Measurements from ENCODE around the gene CATSPER1. TPM values are rescaled to one million over a fixed set of nuclear protein-coding genes. Genes with fewer than 3 reads are reported as not detected.

The CATSPER1 gene
- total RNA-seq, 1 experiment from 2014 or later = 0.15 TPM

DNA sequence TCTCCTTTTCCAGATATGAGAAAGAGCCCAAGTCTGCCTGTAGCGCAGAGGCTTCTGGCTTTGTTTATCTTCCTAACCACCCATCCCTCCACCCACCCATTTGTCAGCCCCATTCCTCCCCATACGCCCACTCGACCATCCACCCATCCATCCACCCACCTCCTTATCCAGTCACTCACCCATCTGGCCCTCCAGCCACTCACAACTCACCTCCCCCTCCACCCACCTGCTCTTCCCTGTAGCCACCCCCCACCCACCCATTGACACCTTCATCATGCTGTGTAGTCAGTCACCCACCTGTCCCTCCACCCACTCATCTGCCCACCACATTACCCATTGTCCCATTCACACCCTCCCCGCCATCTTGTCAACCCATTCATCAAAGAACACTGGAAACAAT is 9.0 kb downstream of the CATSPER1 start:
- H3K9me3 ChIP-seq (ENCODE audit: control insufficient read depth, insufficient read depth, low read depth, low read length) = no peaks in the 10 kb centered on the region
- H3K27ac ChIP-seq (ENCODE audit: low read length) = no peak overlapping the region
- in situ Hi-C loops (cut with HindIII; ENCODE audit: low pct_unique_long_range_greater_than_20kb, low sequenced_read_pairs) (no loop called here), intact Hi-C loops (cut with micrococcal nuclease; ENCODE audit: unreplicated experiment) (no loop called here)
- H3K36me3 ChIP-seq (ENCODE audit: control insufficient read depth, insufficient read depth, low read length) = no peaks in the 10 kb centered on the region
- H3K4me3 ChIP-seq (ENCODE audit: low read depth in 2 of 2, low read length in 2 of 2) = no peak overlapping the region
- H3K4me1 ChIP-seq (ENCODE audit: control insufficient read depth, insufficient read depth, low read length) = peaks cover 27% of the 10 kb centered on the region
- CTCF ChIA-PET = no interaction called here
- no peaks in the 10 kb centered on the region for H3K27me3 ChIP-seq (ENCODE audit: control insufficient read depth, insufficient read depth, low read length)
- DNase-seq (ENCODE audit: low read depth, low spot score) (no peak), ATAC-seq (no peak)
- BruUV-seq (replicated peaks) = no TSS peak
- POLR2A ChIA-PET = no interaction called here
- TF ChIP-seq REST (IDR thresholded peaks at IDR 0.05; ENCODE audit: insufficient read depth in 1 of 2, low read depth in 2 of 2, low read length in 1 of 2) (no peak), SIN3A (IDR thresholded peaks at IDR 0.05; ENCODE audit: borderline replicate concordance, insufficient read depth, low read depth, low read length) (no peak), TCF7L2 (IDR thresholded peaks at IDR 0.05; ENCODE audit: low read depth, low read length) (no peak), CTCF (IDR thresholded peaks at IDR 0.05) (no peak), POLR2AphosphoS5 (IDR thresholded peaks at IDR 0.05; ENCODE audit: low read depth, low read length) (no peak)

GRCh38 chr11:66016793-66017177 is 9.5 kb downstream of the CATSPER1 start:
- in situ Hi-C loops (cut with HindIII; ENCODE audit: low pct_unique_long_range_greater_than_20kb, low sequenced_read_pairs) = no loop called here
- POLR2A ChIA-PET = no interaction called here
- TF ChIP-seq TCF7L2 (IDR thresholded peaks at IDR 0.05; ENCODE audit: low read depth, low read length) (no peak), SIN3A (IDR thresholded peaks at IDR 0.05; ENCODE audit: borderline replicate concordance, insufficient read depth, low read depth, low read length) (no peak), REST (IDR thresholded peaks at IDR 0.05; ENCODE audit: insufficient read depth in 1 of 2, low read depth in 2 of 2, low read length in 1 of 2) (no peak), CTCF (IDR thresholded peaks at IDR 0.05) (no peak), POLR2AphosphoS5 (IDR thresholded peaks at IDR 0.05; ENCODE audit: low read depth, low read length) (no peak)

More at GRCh38 chr11:66016793-66017177, 9.5 kb downstream of the CATSPER1 start:
- BruUV-seq (replicated peaks) = no TSS peak
- no peak overlapping the region for H3K27ac ChIP-seq (ENCODE audit: low read length)
- intact Hi-C loops (cut with micrococcal nuclease; ENCODE audit: unreplicated experiment) = no loop called here
- CTCF ChIA-PET = no interaction called here
- no peaks in the 10 kb centered on the region for H3K9me3 ChIP-seq (ENCODE audit: control insufficient read depth, insufficient read depth, low read depth, low read length)
- no peaks in the 10 kb centered on the region for H3K27me3 ChIP-seq (ENCODE audit: control insufficient read depth, insufficient read depth, low read length)
- no peak overlapping the region for H3K4me3 ChIP-seq (ENCODE audit: low read depth in 2 of 2, low read length in 2 of 2)
- ATAC-seq = no peak
- no peak for DNase-seq (ENCODE audit: low read depth, low spot score)
- H3K36me3 ChIP-seq (ENCODE audit: control insufficient read depth, insufficient read depth, low read length) = no peaks in the 10 kb centered on the region
- H3K4me1 ChIP-seq (ENCODE audit: control insufficient read depth, insufficient read depth, low read length) = peaks cover 27% of the 10 kb centered on the region

All from Panc1 (cell line).